ENCODE data around the gene ARHGAP35. TPM values are rescaled to one million over a fixed set of nuclear protein-coding genes. Genes with fewer than 3 reads are reported as not detected.
"Not testable (repeated sequence)": the region's sequence is repeated elsewhere in the genome, so short reads cannot be mapped to it uniquely, and the experiment has no call there.

ARHGAP35 gene
- total RNA-seq, 6 experiments from 2014 or later = 33.5 to 54.4 (median 47.8) TPM

DNA sequence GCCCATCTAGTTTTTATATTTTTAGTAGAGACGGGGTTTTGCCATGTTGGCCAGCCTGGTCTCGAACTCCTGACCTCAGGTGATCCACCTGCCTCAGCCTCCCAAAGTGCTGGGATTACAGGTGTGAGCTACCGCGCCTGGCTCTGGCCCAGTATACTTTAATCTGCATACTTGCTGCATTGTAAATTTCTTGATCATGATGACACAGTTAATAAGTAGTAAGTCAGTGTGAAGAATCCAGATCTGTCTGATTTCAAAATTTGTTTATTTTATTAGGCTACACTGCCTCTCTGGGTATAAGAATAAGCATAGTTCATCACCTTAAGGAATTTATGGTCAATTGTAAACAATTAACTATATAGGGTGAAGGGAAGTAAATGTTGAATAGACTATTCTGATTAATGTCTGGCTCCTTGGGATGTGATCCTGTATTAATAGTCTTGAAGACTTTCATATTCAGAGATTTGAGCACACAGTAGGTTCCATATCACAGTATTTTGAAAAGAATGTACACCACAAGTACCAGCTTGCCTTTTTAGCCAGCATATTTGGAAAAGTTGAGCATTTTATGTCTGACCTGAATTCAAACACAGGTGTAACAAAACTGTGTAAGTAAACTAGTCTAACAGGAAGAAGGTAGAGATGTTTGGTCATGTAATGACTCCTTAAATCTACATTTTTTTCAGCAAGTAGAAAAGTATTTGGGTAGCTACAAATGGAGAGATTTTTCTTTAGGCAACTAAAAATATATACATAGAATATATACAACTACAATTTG is 7.4 kb downstream of the ARHGAP35 start:
- H3K4me1 ChIP-seq = peaks cover 0 to 72% (median 18%) of the 10 kb centered on the region in 4 donors
- no peaks in the 10 kb centered on the region for H3K36me3 ChIP-seq
- 80% methylated on average over 4 of the region's 4 CpGs for WGBS (ENCODE audit: insufficient coverage, low coverage, low lambda C conversion rate, missing lambda C conversion rate)
- H3K9me3 ChIP-seq = no peaks in the 10 kb centered on the region
- TF ChIP-seq POLR2A (IDR thresholded peaks at IDR 0.05) (no peak), CTCF (IDR thresholded peaks at IDR 0.05) (no peak)
- H3K27ac ChIP-seq = peak overlapping the region in 1 of 3 donors; percentile 99
- intact Hi-C loops (cut with DNase I) = no loop called here
- H3K4me3 ChIP-seq = no peak overlapping the region
- DNase-seq (no peak), ATAC-seq (no peak)
- H3K27me3 ChIP-seq = no peaks in the 10 kb centered on the region

- intact Hi-C loops (cut with DNase I) = not testable (repeated sequence)
Measured at GRCh38 chr19:46871173-46871572, 10.4 kb downstream of the ARHGAP35 start.

DNA sequence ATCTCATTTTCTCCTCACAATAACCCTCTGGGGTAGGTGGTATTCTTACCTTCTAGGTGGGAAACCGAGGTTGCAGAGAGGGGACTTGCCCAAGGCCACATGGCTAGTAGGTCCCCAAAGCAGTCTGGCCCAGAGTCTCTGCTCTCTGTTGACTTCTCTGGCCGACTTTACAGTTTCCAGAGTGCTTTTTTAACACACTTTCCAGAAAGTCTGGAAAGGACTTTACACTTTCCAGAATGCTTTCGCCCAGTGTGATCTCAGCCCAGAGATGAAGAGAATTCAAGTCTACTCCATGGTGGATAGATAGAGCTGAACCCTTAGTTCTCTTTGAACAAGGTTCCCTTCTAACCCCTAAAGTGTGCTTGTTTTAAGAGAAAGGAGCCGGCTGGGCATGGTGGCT is 12.2 kb downstream of the ARHGAP35 start:
- no peaks in the 10 kb centered on the region for H3K36me3 ChIP-seq
- ATAC-seq (peak; percentile 24 to 74 (median 64)), DNase-seq (peak in 1 of 3 donors; percentile 50)
- intact Hi-C loops (cut with DNase I) = no loop called here
- peaks cover 0 to 64% (median 14%) of the 10 kb centered on the region in 4 donors for H3K4me1 ChIP-seq
- peak overlapping the region; percentile 22 to 85 (median 72) for H3K27ac ChIP-seq
- no peak for TF ChIP-seq POLR2A (IDR thresholded peaks at IDR 0.05)
- no peak for TF ChIP-seq CTCF (IDR thresholded peaks at IDR 0.05)
- WGBS (ENCODE audit: insufficient coverage, low coverage, low lambda C conversion rate, missing lambda C conversion rate) = 42% methylated on average over 4 of the region's 4 CpGs
- no peaks in the 10 kb centered on the region for H3K27me3 ChIP-seq
- H3K9me3 ChIP-seq = no peaks in the 10 kb centered on the region
- H3K4me3 ChIP-seq = no peak overlapping the region

More at GRCh38 chr19:46871173-46871572, 10.4 kb downstream of the ARHGAP35 start:
- Histone ChIP-seq H3K4me1 (peaks cover 0 to 76% (median 15%) of the 10 kb centered on the region in 4 donors), H3K27ac (peak overlapping the region in 2 of 3 donors; percentile 42 to 85)
- not testable (repeated sequence) for H3K27me3 ChIP-seq, DNase-seq, H3K4me3 ChIP-seq, H3K36me3 ChIP-seq, H3K9me3 ChIP-seq
- WGBS (ENCODE audit: insufficient coverage, low coverage, low lambda C conversion rate, missing lambda C conversion rate) = 25% methylated on average over 2 of the region's 5 CpGs
- ATAC-seq = peak; percentile 11 to 31 (median 18)

DNA sequence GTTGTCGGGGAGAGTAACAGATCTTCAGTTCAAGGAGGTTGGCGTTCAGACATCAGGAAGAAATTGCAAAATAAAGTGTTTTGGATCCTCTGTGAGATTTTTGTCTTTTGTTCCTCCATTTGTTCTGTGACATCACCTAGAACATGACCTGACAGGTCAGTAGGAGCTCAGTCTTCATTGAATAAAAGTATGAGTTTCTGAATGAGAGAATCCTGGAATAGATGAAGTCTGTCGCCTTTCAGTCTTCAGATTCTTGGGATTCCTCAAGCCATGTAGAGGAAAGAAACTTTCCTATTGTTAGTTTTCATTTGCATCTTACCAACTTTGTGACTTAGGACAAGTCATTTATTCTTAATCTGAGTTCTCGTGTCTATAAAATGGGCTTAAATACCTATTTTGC is 14.4 kb downstream of the ARHGAP35 start:
- Histone ChIP-seq H3K27me3 (no peaks in the 10 kb centered on the region), H3K9me3 (no peaks in the 10 kb centered on the region), H3K27ac (peak overlapping the region; percentile 47 to 85 (median 77)), H3K4me3 (no peak overlapping the region), H3K4me1 (peaks cover 0 to 62% (median 11%) of the 10 kb centered on the region in 4 donors), H3K36me3 (no peaks in the 10 kb centered on the region)
- intact Hi-C loops (cut with DNase I) = no loop called here
- TF ChIP-seq POLR2A (IDR thresholded peaks at IDR 0.05) (no peak), CTCF (IDR thresholded peaks at IDR 0.05) (no peak)
- ATAC-seq (peak in 1 of 4 donors; percentile 6), DNase-seq (no peak)
- WGBS (ENCODE audit: insufficient coverage, low coverage, low lambda C conversion rate, missing lambda C conversion rate) = 46% methylated on average over 4 of the region's 4 CpGs

- ATAC-seq = peak; percentile 74 to 87 (median 79)
- intact Hi-C loops (cut with DNase I) = no loop called here
- WGBS (ENCODE audit: insufficient coverage, low coverage, low lambda C conversion rate, missing lambda C conversion rate) = 42% methylated on average over 6 of the region's 6 CpGs
- Histone ChIP-seq H3K27me3 (no peaks in the 10 kb centered on the region), H3K36me3 (no peaks in the 10 kb centered on the region), H3K4me3 (no peak overlapping the region), H3K27ac (peak overlapping the region; percentile 47 to 85 (median 77)), H3K4me1 (peaks cover 0 to 58% (median 11%) of the 10 kb centered on the region in 4 donors), H3K9me3 (no peaks in the 10 kb centered on the region)
- peak in 1 of 3 donors; percentile 74 for DNase-seq
- TF ChIP-seq POLR2A (IDR thresholded peaks at IDR 0.05) = no peak
- TF ChIP-seq CTCF (IDR thresholded peaks at IDR 0.05) = no peak
Measured at GRCh38 chr19:46875657-46876056, 14.9 kb downstream of the ARHGAP35 start.

Measured in right lobe of liver (tissue), 6 donors.